ENCODE data around the gene PGLYRP3.

Gene PGLYRP3

DNA sequence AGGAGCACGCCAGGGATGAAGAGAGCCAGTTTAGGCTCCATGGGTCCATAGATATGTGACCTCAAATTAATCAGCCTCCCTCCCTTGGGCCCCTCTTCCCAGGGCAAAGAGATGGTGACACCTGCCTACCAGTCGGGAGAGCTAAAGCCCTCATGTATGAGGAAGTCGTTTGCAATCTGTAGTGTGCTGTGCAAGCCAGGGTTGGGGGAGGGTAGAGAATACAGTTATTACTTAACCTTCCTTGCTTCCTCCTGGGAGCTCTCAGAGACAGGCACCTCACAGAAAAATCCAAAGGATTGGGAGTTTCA lies 31.9 kb upstream of the PGLYRP3 start:
- Histone ChIP-seq H2AK5ac (ENCODE audit: low read length, severe bottlenecking) (no peak overlapping the region), H3K27me3 (ENCODE audit: control insufficient read depth in 1 of 2, insufficient read depth in 1 of 2, low read length in 2 of 2) (peaks cover 15 to 89% of the 10 kb centered on the region in 2 experiments), H3K4ac (ENCODE audit: low read depth in 1 of 2, low read length in 2 of 2) (no peak overlapping the region), H3K9ac (ENCODE audit: low read length) (no peak overlapping the region), H2BK12ac (ENCODE audit: low read length in 2 of 2) (no peak overlapping the region), H3K79me1 (replicated peaks; ENCODE audit: low read length, poor library complexity, severe bottlenecking) (no peaks in the 10 kb centered on the region), H2BK120ac (ENCODE audit: low read depth, low read length) (no peak overlapping the region), H3K4me2 (ENCODE audit: low read length, poor library complexity, severe bottlenecking) (no peak overlapping the region), H3K18ac (ENCODE audit: low read depth in 1 of 2, low read length in 2 of 2) (no peak overlapping the region), H3K36me3 (ENCODE audit: control insufficient read depth in 1 of 2, insufficient read depth in 2 of 2, low read depth in 1 of 2, low read length in 2 of 2) (no peaks in the 10 kb centered on the region), H3K4me1 (ENCODE audit: control insufficient read depth, insufficient read depth, low read depth, low read length) (no peaks in the 10 kb centered on the region), H3K27ac (ENCODE audit: low read length, poor library complexity, severe bottlenecking) (no peak overlapping the region), H4K91ac (ENCODE audit: low read length) (no peak overlapping the region), H3K4me3 (ENCODE audit: insufficient read depth in 1 of 2, low read depth in 1 of 2, low read length in 2 of 2) (no peak overlapping the region), H3K9me3 (ENCODE audit: control insufficient read depth, low read length) (no peaks in the 10 kb centered on the region), H2BK15ac (ENCODE audit: low read depth, poor library complexity, severe bottlenecking) (no peak overlapping the region), H3K14ac (ENCODE audit: low read length in 2 of 2) (no peak overlapping the region), H2AFZ (ENCODE audit: low read depth, low read length) (no peak overlapping the region), H4K8ac (ENCODE audit: low read length) (no peak overlapping the region), H2BK5ac (ENCODE audit: low read depth, low read length, poor library complexity, severe bottlenecking) (no peak overlapping the region), H3K23ac (ENCODE audit: low read length in 2 of 2) (no peak overlapping the region)
- DNase-seq = no peak
- 10% methylated on average over 1 of the region's 3 CpGs for WGBS

DNA sequence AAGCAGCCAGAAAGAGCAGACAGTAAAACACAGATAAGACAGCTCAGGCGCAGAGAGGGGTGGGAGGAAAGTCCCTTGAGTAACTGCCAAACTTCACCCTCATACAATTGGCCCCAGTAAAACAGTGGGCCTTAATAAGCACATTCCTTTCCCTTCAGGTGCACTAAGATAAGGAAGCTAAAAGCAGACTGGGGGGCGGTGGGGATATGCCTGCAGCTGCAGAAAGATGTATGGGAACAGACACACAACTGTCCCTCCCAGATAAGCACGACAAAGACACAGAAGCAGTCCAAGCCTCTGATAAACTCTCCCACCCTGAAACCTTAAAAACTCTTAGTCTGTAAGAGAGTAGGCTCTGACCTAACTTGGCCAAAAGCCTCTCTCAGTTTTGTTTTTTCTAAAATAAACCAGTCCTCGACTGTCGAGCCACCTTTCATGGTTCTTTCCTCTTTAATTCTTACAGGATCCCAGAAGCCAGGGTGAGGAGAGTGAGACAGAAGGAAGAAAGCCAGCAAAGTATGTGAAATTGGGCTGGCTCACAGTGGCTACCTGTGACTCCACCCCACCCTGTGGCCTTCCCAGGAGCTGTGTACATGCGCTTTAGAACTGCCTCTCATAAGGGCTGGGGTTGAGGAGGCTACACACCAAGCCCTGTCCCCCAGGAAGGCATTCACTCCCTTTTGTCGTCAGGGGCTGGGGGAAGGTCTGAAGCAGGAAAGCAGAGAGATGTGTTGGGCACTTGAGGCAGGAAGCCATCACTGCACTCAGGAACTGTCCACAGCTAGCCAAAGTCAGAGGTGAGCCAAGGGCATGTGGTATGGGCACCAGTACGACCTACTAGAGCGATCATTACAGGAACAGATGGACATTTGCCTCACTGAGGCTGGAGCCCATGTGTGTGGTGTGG lies 31.3 kb upstream of the PGLYRP3 start:
- Histone ChIP-seq H2AK5ac (ENCODE audit: low read length, severe bottlenecking) (no peak overlapping the region), H3K4ac (ENCODE audit: low read depth in 1 of 2, low read length in 2 of 2) (no peak overlapping the region), H3K36me3 (ENCODE audit: control insufficient read depth in 1 of 2, insufficient read depth in 2 of 2, low read depth in 1 of 2, low read length in 2 of 2) (no peaks in the 10 kb centered on the region), H3K9ac (ENCODE audit: low read length) (no peak overlapping the region), H3K9me3 (ENCODE audit: control insufficient read depth, low read length) (no peaks in the 10 kb centered on the region), H3K14ac (ENCODE audit: low read length in 2 of 2) (no peak overlapping the region), H3K4me3 (ENCODE audit: insufficient read depth in 1 of 2, low read depth in 1 of 2, low read length in 2 of 2) (no peak overlapping the region), H3K23ac (ENCODE audit: low read length in 2 of 2) (no peak overlapping the region), H3K4me2 (ENCODE audit: low read length, poor library complexity, severe bottlenecking) (no peak overlapping the region), H3K27ac (ENCODE audit: low read length, poor library complexity, severe bottlenecking) (no peak overlapping the region), H2BK120ac (ENCODE audit: low read depth, low read length) (no peak overlapping the region), H4K8ac (ENCODE audit: low read length) (no peak overlapping the region), H3K27me3 (ENCODE audit: control insufficient read depth in 1 of 2, insufficient read depth in 1 of 2, low read length in 2 of 2) (peaks cover 15 to 87% of the 10 kb centered on the region in 2 experiments), H3K79me1 (replicated peaks; ENCODE audit: low read length, poor library complexity, severe bottlenecking) (no peaks in the 10 kb centered on the region), H2BK12ac (ENCODE audit: low read length in 2 of 2) (no peak overlapping the region), H4K91ac (ENCODE audit: low read length) (no peak overlapping the region), H3K4me1 (ENCODE audit: control insufficient read depth, insufficient read depth, low read depth, low read length) (no peaks in the 10 kb centered on the region), H2BK5ac (ENCODE audit: low read depth, low read length, poor library complexity, severe bottlenecking) (no peak overlapping the region), H3K18ac (ENCODE audit: low read depth in 1 of 2, low read length in 2 of 2) (no peak overlapping the region), H2BK15ac (ENCODE audit: low read depth, poor library complexity, severe bottlenecking) (no peak overlapping the region), H2AFZ (ENCODE audit: low read depth, low read length) (no peak overlapping the region)
- 57% methylated on average over 8 of the region's 9 CpGs for WGBS
- DNase-seq = no peak

DNA sequence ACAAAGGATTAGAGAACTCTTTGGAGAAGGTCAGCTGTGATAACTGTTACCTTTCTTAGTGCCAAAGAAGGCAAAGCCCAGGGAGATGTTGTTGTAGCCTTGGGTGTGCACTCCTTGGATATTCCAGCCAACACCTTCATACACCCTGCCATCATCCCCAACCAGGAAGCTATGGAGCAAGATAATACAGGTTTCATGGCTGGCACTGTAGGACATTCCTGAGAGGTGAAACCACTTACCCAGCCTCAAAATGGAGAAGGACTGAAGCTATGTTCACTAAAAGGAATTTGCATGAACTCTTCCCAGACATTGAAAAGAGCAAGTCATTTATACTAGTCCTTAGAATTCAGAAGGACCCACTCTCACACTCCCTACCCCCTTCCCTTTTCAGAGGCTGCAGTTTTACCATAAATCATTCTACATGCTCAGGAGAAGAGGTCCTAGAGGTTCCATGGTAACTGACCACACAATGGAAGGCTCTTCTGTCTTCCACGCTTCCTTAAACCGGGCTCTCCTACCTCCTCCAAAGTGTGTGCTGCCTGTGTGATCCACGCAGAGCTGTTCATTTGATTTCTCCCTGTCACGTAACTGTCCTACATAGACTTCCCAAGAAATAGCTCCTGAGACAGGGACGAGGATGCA lies 30.4 kb upstream of the PGLYRP3 start:
- Histone ChIP-seq H2BK120ac (ENCODE audit: low read depth, low read length) (no peak overlapping the region), H3K9me3 (ENCODE audit: control insufficient read depth, low read length) (no peaks in the 10 kb centered on the region), H4K8ac (ENCODE audit: low read length) (no peak overlapping the region), H3K27ac (ENCODE audit: low read length, poor library complexity, severe bottlenecking) (no peak overlapping the region), H3K23ac (ENCODE audit: low read length in 2 of 2) (no peak overlapping the region), H2BK15ac (ENCODE audit: low read depth, poor library complexity, severe bottlenecking) (no peak overlapping the region), H2AK5ac (ENCODE audit: low read length, severe bottlenecking) (no peak overlapping the region), H3K79me1 (replicated peaks; ENCODE audit: low read length, poor library complexity, severe bottlenecking) (no peaks in the 10 kb centered on the region), H3K4ac (ENCODE audit: low read depth in 1 of 2, low read length in 2 of 2) (no peak overlapping the region), H3K9ac (ENCODE audit: low read length) (no peak overlapping the region), H3K18ac (ENCODE audit: low read depth in 1 of 2, low read length in 2 of 2) (no peak overlapping the region), H3K4me2 (ENCODE audit: low read length, poor library complexity, severe bottlenecking) (no peak overlapping the region), H2BK5ac (ENCODE audit: low read depth, low read length, poor library complexity, severe bottlenecking) (no peak overlapping the region), H3K36me3 (ENCODE audit: control insufficient read depth in 1 of 2, insufficient read depth in 2 of 2, low read depth in 1 of 2, low read length in 2 of 2) (no peaks in the 10 kb centered on the region), H3K4me3 (ENCODE audit: insufficient read depth in 1 of 2, low read depth in 1 of 2, low read length in 2 of 2) (no peak overlapping the region), H3K27me3 (ENCODE audit: control insufficient read depth in 1 of 2, insufficient read depth in 1 of 2, low read length in 2 of 2) (peaks cover 9 to 86% of the 10 kb centered on the region in 2 experiments), H3K4me1 (ENCODE audit: control insufficient read depth, insufficient read depth, low read depth, low read length) (no peaks in the 10 kb centered on the region), H4K91ac (ENCODE audit: low read length) (no peak overlapping the region), H2AFZ (ENCODE audit: low read depth, low read length) (no peak overlapping the region), H2BK12ac (ENCODE audit: low read length in 2 of 2) (no peak overlapping the region), H3K14ac (ENCODE audit: low read length in 2 of 2) (no peak overlapping the region)
- WGBS = 33% methylated on average over 5 of the region's 5 CpGs
- no peak for DNase-seq

- Histone ChIP-seq H2BK120ac (ENCODE audit: low read depth, low read length) (no peak overlapping the region), H3K27ac (ENCODE audit: low read length, poor library complexity, severe bottlenecking) (no peak overlapping the region), H2AFZ (ENCODE audit: low read depth, low read length) (no peak overlapping the region), H2AK5ac (ENCODE audit: low read length, severe bottlenecking) (no peak overlapping the region), H3K14ac (ENCODE audit: low read length in 2 of 2) (no peak overlapping the region), H4K8ac (ENCODE audit: low read length) (no peak overlapping the region), H3K79me1 (replicated peaks; ENCODE audit: low read length, poor library complexity, severe bottlenecking) (no peaks in the 10 kb centered on the region), H3K4ac (ENCODE audit: low read depth in 1 of 2, low read length in 2 of 2) (no peak overlapping the region), H2BK12ac (ENCODE audit: low read length in 2 of 2) (no peak overlapping the region), H3K18ac (ENCODE audit: low read depth in 1 of 2, low read length in 2 of 2) (no peak overlapping the region), H3K23ac (ENCODE audit: low read length in 2 of 2) (no peak overlapping the region), H3K9ac (ENCODE audit: low read length) (no peak overlapping the region), H2BK15ac (ENCODE audit: low read depth, poor library complexity, severe bottlenecking) (no peak overlapping the region), H2BK5ac (ENCODE audit: low read depth, low read length, poor library complexity, severe bottlenecking) (no peak overlapping the region), H4K91ac (ENCODE audit: low read length) (no peak overlapping the region), H3K9me3 (ENCODE audit: control insufficient read depth, low read length) (no peaks in the 10 kb centered on the region), H3K36me3 (ENCODE audit: control insufficient read depth in 1 of 2, insufficient read depth in 2 of 2, low read depth in 1 of 2, low read length in 2 of 2) (no peaks in the 10 kb centered on the region), H3K4me3 (ENCODE audit: insufficient read depth in 1 of 2, low read depth in 1 of 2, low read length in 2 of 2) (no peak overlapping the region), H3K4me1 (ENCODE audit: control insufficient read depth, insufficient read depth, low read depth, low read length) (no peaks in the 10 kb centered on the region), H3K4me2 (ENCODE audit: low read length, poor library complexity, severe bottlenecking) (no peak overlapping the region), H3K27me3 (ENCODE audit: control insufficient read depth in 1 of 2, insufficient read depth in 1 of 2, low read length in 2 of 2) (peaks cover 9 to 84% of the 10 kb centered on the region in 2 experiments)
- 70% methylated on average over 3 of the region's 3 CpGs for WGBS
- DNase-seq = no peak
These were observed 29.4 kb upstream of the PGLYRP3 start for GRCh38 chr1:153342178-153342577.

Data from mesenchymal stem cell (in vitro differentiated cells and primary cell).